Trophoblast cell (in vitro differentiated cells and primary cell): Measurements from ENCODE around the gene NCS1.

Experiments used
- DNase-seq, 2 donors: peaks; one replicate each; pipeline ENCODE4 v3.0.0-alpha.2; 2016
- H2AFZ ChIP-seq: 2 replicates; pipeline ENCODE4 v1.6.1; 2013; ENCODE audit warnings: low read length, moderate library complexity, mild to moderate bottlenecking; ENCODE audit not compliant: insufficient read depth, poor library complexity
- H2AK5ac ChIP-seq: 2 replicates; pipeline ENCODE4 v1.6.1; 2013; ENCODE audit warnings: mild to moderate bottlenecking, low read length
- H2BK120ac ChIP-seq: 2 replicates; pipeline ENCODE4 v1.6.1; 2013; ENCODE audit warnings: low read length, mild to moderate bottlenecking, moderate library complexity; ENCODE audit not compliant: insufficient read depth, poor library complexity
- H2BK12ac ChIP-seq: 2 replicates; pipeline ENCODE4 v1.6.1; 2013; ENCODE audit warnings: mild to moderate bottlenecking, low read length, moderate library complexity
- H2BK5ac ChIP-seq: 2 replicates; pipeline ENCODE4 v1.6.1; 2013; ENCODE audit warnings: low read length, low read depth, moderate library complexity, mild to moderate bottlenecking; ENCODE audit not compliant: poor library complexity
- H3K14ac ChIP-seq: 2 replicates; pipeline ENCODE4 v1.6.1; 2013; ENCODE audit warnings: mild to moderate bottlenecking, low read length
- H3K18ac ChIP-seq: 2 replicates; pipeline ENCODE4 v1.6.1; 2013; ENCODE audit warnings: mild to moderate bottlenecking, low read length
- H3K23ac ChIP-seq: 2 replicates; pipeline ENCODE4 v1.6.1; 2013; ENCODE audit warnings: low read length
- H3K27ac ChIP-seq: 2 replicates; pipeline ENCODE4 v1.5.1; 2013; ENCODE audit warnings: low read depth, mild to moderate bottlenecking, inconsistent platforms, low read length, moderate library complexity
- H3K27me3 ChIP-seq: 2 replicates; pipeline ENCODE4 v1.6.1; 2013; ENCODE audit warnings: inconsistent platforms, mild to moderate bottlenecking, low read length, moderate library complexity; ENCODE audit not compliant: insufficient read depth
- H3K36me3 ChIP-seq, 2 experiments: 1 replicate in 1 of 2; 2 replicates in 1 of 2; pipeline ENCODE4 v1.6.1; 2013; ENCODE audit warnings: low read length in 2 of 2, mild to moderate bottlenecking in 2 of 2, moderate library complexity in 1 of 2; ENCODE audit not compliant: insufficient read depth in 2 of 2, control insufficient read depth in 1 of 2
- H3K4ac ChIP-seq: 2 replicates; pipeline ENCODE4 v1.6.1; 2013; ENCODE audit warnings: low read depth, mild to moderate bottlenecking, low read length, moderate library complexity
- H3K4me1 ChIP-seq, 2 experiments: 1 replicate in 1 of 2; 2 replicates in 1 of 2; pipeline ENCODE4 v1.6.1; 2013; ENCODE audit warnings: low read length in 2 of 2, mild to moderate bottlenecking in 2 of 2, moderate library complexity in 1 of 2; ENCODE audit not compliant: insufficient read depth in 2 of 2, control insufficient read depth in 1 of 2
- H3K4me2 ChIP-seq: 2 replicates; pipeline ENCODE4 v1.6.1; 2013; ENCODE audit warnings: inconsistent platforms, mild to moderate bottlenecking, low read length, moderate library complexity
- H3K4me3 ChIP-seq: 2 replicates; pipeline ENCODE4 v1.5.1; 2013; ENCODE audit warnings: mild to moderate bottlenecking, low read depth, low read length, inconsistent platforms
- H3K79me1 ChIP-seq: one replicate; pipeline ENCODE4 v1.6.1; 2013; ENCODE audit warnings: low read length
- H3K79me2 ChIP-seq: 2 replicates; pipeline ENCODE4 v1.6.1; 2013; ENCODE audit warnings: low read length, mild to moderate bottlenecking; ENCODE audit not compliant: control insufficient read depth, insufficient read depth, poor library complexity
- H3K9ac ChIP-seq: 2 replicates; pipeline ENCODE4 v1.6.1; 2013; ENCODE audit warnings: mild to moderate bottlenecking, low read length
- H3K9me3 ChIP-seq: 2 replicates; pipeline ENCODE4 v1.6.1; 2013; ENCODE audit warnings: low read depth, mild to moderate bottlenecking, control low read depth, inconsistent platforms, low read length; ENCODE audit not compliant: insufficient read depth
- H4K12ac ChIP-seq: 2 replicates; pipeline ENCODE4 v1.6.1; 2013; ENCODE audit warnings: low read depth, mild to moderate bottlenecking, low read length, moderate library complexity
- H4K8ac ChIP-seq: 2 replicates; pipeline ENCODE4 v1.6.1; 2013; ENCODE audit warnings: low read depth, mild to moderate bottlenecking, low read length, moderate library complexity
- H4K91ac ChIP-seq: one replicate; pipeline ENCODE4 v1.6.1; 2013; ENCODE audit warnings: low read depth, mild to moderate bottlenecking, low read length, moderate library complexity
- WGBS: extraction: QIAGEN DNeasy Blood & Tissue Kit; methylation state at CpG from one replicate; pipeline ENCODE4 v1.1.7; 2013; ENCODE audit warnings: missing lambda C conversion rate; ENCODE audit not compliant: insufficient read length, insufficient coverage; ENCODE audit errors: extremely low coverage; 5-methylcytosine and 5-hydroxymethylcytosine counted together

NCS1 gene

DNA sequence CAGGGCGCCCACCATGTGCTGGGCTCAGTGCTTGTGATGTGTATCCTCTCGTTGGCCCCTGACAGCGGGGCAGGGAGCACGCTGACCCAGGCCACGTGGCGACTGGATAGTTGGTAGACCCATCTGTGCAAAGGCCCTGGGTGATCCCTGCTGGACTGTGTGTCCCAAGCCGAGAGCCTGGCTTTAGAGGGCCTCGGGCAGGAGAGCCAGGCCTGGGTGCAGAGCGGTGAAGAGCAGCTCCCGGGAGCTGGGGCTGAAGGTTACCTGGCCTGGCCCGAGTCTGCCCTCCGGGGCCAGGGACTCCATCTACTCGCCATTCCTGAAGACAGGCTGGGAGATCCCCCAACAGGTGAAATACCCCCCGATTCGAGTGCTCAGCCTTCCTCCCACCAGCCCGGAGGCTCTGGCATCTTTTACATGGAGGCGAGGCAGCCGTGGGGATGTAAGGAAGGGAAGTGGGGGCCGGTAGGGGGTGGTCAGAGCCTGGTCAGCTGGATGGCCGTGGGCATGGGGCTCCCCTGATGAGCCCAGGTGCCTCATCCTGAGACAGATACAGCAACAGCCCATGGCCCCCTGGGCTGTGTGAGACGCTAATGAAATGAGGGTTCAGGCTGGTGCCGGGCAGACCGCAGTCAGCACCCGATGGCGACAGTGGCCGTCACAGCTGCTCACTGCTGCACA is 19.0 kb downstream of the NCS1 start:
- DNase-seq = no peak
- Histone ChIP-seq H3K36me3 (peaks cover 0 to 3% of the 10 kb centered on the region in 2 experiments), H3K4me3 (no peak overlapping the region), H4K91ac (no peak overlapping the region), H2BK120ac (no peak overlapping the region), H2BK5ac (no peak overlapping the region), H3K4me1 (peaks cover 17 to 19% of the 10 kb centered on the region in 2 experiments), H4K8ac (no peak overlapping the region), H2AK5ac (no peak overlapping the region), H4K12ac (no peak overlapping the region), H3K9ac (no peak overlapping the region), H3K14ac (no peak overlapping the region), H3K18ac (peak overlapping the region; percentile 26), H3K79me2 (peaks cover 9% of the 10 kb centered on the region), H2BK12ac (no peak overlapping the region), H2AFZ (no peak overlapping the region), H3K4me2 (no peak overlapping the region), H3K9me3 (no peaks in the 10 kb centered on the region), H3K23ac (no peak overlapping the region), H3K27ac (no peak overlapping the region), H3K4ac (no peak overlapping the region), H3K79me1 (peaks cover 2% of the 10 kb centered on the region), H3K27me3 (no peaks in the 10 kb centered on the region)
- WGBS = no CpG with 5 or more reads among the region's 26 CpGs

DNA sequence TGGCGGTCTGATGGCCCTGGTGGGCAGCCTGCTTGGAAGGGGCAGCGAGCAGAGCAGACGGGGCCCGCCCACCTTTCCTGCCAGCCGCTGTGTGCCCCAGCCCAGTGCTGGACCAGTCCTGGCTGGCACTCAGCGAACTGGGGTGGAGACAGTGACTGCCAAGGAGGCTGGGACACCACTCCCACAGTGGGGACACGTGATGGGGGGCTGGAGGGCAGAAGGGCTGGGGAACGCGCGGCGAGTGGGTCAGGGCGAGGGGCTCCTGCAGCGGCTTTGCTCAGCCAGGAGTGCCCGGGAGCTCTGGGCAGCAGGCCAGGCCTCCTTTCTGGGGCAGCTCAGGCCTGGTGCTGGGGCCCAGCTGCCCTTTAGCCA is 19.5 kb downstream of the NCS1 start:
- Histone ChIP-seq H2AFZ (no peak overlapping the region), H3K4me1 (peaks cover 13 to 14% of the 10 kb centered on the region in 2 experiments)
- no CpG with 5 or more reads among the region's 14 CpGs for WGBS

GRCh38 chr9:130192382-130192999 is 20.3 kb downstream of the NCS1 start:
- H3K4me2 ChIP-seq = no peak overlapping the region
- peaks cover 3% of the 10 kb centered on the region for H3K79me2 ChIP-seq
- no peaks in the 10 kb centered on the region for H3K27me3 ChIP-seq
- H3K18ac ChIP-seq = no peak overlapping the region
- no CpG with 5 or more reads among the region's 16 CpGs for WGBS
- no peak overlapping the region for H3K4ac ChIP-seq
- no peaks in the 10 kb centered on the region for H3K79me1 ChIP-seq
- H2BK5ac ChIP-seq = no peak overlapping the region
- no peaks in the 10 kb centered on the region for H3K9me3 ChIP-seq
- H4K8ac ChIP-seq = no peak overlapping the region
- H2BK120ac ChIP-seq = no peak overlapping the region
- H3K4me1 ChIP-seq = peaks cover 6 to 7% of the 10 kb centered on the region in 2 experiments
- H4K12ac ChIP-seq = no peak overlapping the region
- no peak overlapping the region for H2AFZ ChIP-seq
- H4K91ac ChIP-seq = no peak overlapping the region
- H3K27ac ChIP-seq = no peak overlapping the region
- no peak overlapping the region for H3K14ac ChIP-seq
- H2AK5ac ChIP-seq = no peak overlapping the region
- no peak overlapping the region for H3K4me3 ChIP-seq
- no peak for DNase-seq
- H3K23ac ChIP-seq = no peak overlapping the region
- no peak overlapping the region for H3K9ac ChIP-seq
- H2BK12ac ChIP-seq = no peak overlapping the region
- peaks cover 0 to 3% of the 10 kb centered on the region in 2 experiments for H3K36me3 ChIP-seq

More for the DNA sequence above, 19.5 kb downstream of the NCS1 start:
- Histone ChIP-seq H4K8ac (no peak overlapping the region), H3K27me3 (no peaks in the 10 kb centered on the region), H2BK12ac (no peak overlapping the region), H3K27ac (no peak overlapping the region), H3K4ac (no peak overlapping the region), H4K12ac (no peak overlapping the region), H4K91ac (no peak overlapping the region), H2AK5ac (no peak overlapping the region), H2BK120ac (no peak overlapping the region), H3K23ac (no peak overlapping the region), H3K36me3 (peaks cover 0 to 3% of the 10 kb centered on the region in 2 experiments), H3K14ac (no peak overlapping the region), H3K4me2 (no peak overlapping the region), H3K18ac (no peak overlapping the region), H3K79me2 (peaks cover 5% of the 10 kb centered on the region), H2BK5ac (no peak overlapping the region), H3K9me3 (no peaks in the 10 kb centered on the region), H3K9ac (no peak overlapping the region), H3K4me3 (no peak overlapping the region), H3K79me1 (peaks cover 2% of the 10 kb centered on the region)
- no peak for DNase-seq

DNA sequence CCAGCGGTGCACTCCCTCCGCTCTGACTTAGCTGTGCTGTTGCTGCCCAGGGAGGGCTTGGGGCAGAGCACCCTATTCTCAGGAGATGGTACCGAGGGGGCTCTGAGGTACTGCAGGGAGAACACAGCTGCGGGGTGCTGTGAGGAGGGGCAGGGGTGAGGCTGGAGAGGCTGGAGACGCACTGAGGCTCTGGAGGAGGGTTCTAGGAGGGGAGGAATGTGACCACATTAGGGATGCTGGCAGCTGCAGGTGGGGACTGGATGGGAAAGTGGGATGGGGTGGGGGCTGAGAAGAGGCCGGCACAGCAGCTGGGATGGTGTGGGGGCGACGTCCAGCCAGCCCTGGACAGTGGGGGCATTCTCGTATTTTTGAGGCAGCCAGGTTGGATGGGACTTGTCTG is 20.9 kb downstream of the NCS1 start:
- Histone ChIP-seq H3K79me2 (peaks cover 2% of the 10 kb centered on the region), H4K8ac (no peak overlapping the region), H3K36me3 (peaks cover 0 to 3% of the 10 kb centered on the region in 2 experiments), H3K27me3 (no peaks in the 10 kb centered on the region), H3K14ac (no peak overlapping the region), H3K9me3 (no peaks in the 10 kb centered on the region), H2AFZ (no peak overlapping the region), H3K27ac (no peak overlapping the region), H4K91ac (no peak overlapping the region), H2BK5ac (no peak overlapping the region), H3K18ac (no peak overlapping the region), H4K12ac (no peak overlapping the region), H2AK5ac (no peak overlapping the region), H3K4me1 (peaks cover 6% of the 10 kb centered on the region in 2 experiments), H3K4ac (no peak overlapping the region), H3K9ac (no peak overlapping the region), H3K4me3 (no peak overlapping the region), H3K79me1 (no peaks in the 10 kb centered on the region), H3K23ac (no peak overlapping the region), H2BK120ac (no peak overlapping the region), H2BK12ac (no peak overlapping the region), H3K4me2 (no peak overlapping the region)
- DNase-seq = no peak
- WGBS = no CpG with 5 or more reads among the region's 9 CpGs
